Testis (tissue), 2 donors: ENCODE data around the gene NFKBIE.
"Not testable (repeated sequence)": the region's sequence is repeated elsewhere in the genome, so short reads cannot be mapped to it uniquely, and the experiment has no call there.

Source experiments
- CTCF ChIP-seq, 3 experiments: fragments of 450-650 bp in 2 of 3; fragments of 200-600 bp in 1 of 3; sonication (generic) in 1 of 3; IDR thresholded peaks; one replicate each; pipeline ENCODE4 v1.5.1; 2016 to 2019; ENCODE audit warnings: antibody characterized with exemption in 3 of 3, mild to moderate bottlenecking in 2 of 3, moderate library complexity in 1 of 3
- POLR2A ChIP-seq: fragments of 450-650 bp; IDR thresholded peaks from one replicate; pipeline ENCODE4 v1.6.1; 2017; ENCODE audit warnings: antibody characterized with exemption, mild to moderate bottlenecking, moderate library complexity

- not testable (repeated sequence) for TF ChIP-seq POLR2A; CTCF (IDR thresholded peaks at IDR 0.05)
Measured at GRCh38 chr6:44314657-44315056, 49.3 kb upstream of the NFKBIE start.
